Hepatocyte (in vitro differentiated cells): ENCODE measurements around the gene CELSR2.

ENCODE experiments used
- CTCF ChIP-seq: fragments of 200-600 bp; sonication (generic); IDR thresholded peaks from 2 replicates; pipeline ENCODE4 v1.5.1; 2016; ENCODE audit warnings: antibody characterized with exemption, mild to moderate bottlenecking; ENCODE audit not compliant: poor library complexity
- EZH2 ChIP-seq: fragments of 200-600 bp; sonication (generic); IDR thresholded peaks from 2 replicates; pipeline ENCODE4 v1.6.1; 2016; ENCODE audit warnings: antibody characterized with exemption, mild to moderate bottlenecking, borderline replicate concordance

- TF ChIP-seq CTCF (no peak), EZH2 (no peak)
Observed at GRCh38 chr1:109261006-109261405, 11.7 kb downstream of the CELSR2 start.
